KBM-7 (cell line): Measurements from ENCODE around the gene KRI1.
"Not testable (repeated sequence)": the region's sequence is repeated elsewhere in the genome, so short reads cannot be mapped to it uniquely, and the experiment has no call there.

ENCODE experiments used
- DNase-seq: peaks from one replicate; pipeline ENCODE4 v3.0.0-alpha.2; 2015
- in situ Hi-C: fragments of 300-500 bp; cut with MboI; formaldehyde crosslinking; loops from 2 replicates; pipeline ENCODE4 v1.14.3; 2020; ENCODE audit warnings: low sequenced_read_pairs, low pct_unique_long_range_greater_than_20kb, mixed read lengths

The KRI1 gene

GRCh38 chr19:10580979-10581631, 15.3 kb upstream of the KRI1 start:
- in situ Hi-C loops, result no loop called here
- DNase-seq, result peak; percentile 93

DNA sequence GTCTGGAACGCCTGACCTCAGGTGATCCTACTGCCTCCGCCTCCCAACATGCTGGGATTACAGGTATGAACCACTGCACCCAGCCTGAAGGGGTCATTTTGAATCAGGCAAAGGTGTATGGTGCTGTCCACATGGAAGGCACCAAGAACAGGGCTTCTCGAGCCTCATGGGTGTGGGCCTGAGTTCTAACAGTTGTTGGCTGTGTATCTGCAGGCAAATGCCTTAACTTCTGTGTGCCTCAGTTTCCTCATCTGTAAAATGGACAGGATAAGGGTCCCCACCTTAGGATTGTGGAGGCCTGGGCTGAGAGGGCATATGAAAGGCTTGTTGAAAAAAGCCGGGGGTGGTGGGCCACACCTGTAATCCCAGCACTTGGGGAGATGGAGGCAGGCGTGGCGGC, 12.1 kb upstream of the KRI1 start:
- in situ Hi-C loops, result loop anchor here (10.0 kb wide), 1 partner anchor 67 kb away; no protein-coding TSS in a partner anchor
- DNase-seq, result no peak

DNA sequence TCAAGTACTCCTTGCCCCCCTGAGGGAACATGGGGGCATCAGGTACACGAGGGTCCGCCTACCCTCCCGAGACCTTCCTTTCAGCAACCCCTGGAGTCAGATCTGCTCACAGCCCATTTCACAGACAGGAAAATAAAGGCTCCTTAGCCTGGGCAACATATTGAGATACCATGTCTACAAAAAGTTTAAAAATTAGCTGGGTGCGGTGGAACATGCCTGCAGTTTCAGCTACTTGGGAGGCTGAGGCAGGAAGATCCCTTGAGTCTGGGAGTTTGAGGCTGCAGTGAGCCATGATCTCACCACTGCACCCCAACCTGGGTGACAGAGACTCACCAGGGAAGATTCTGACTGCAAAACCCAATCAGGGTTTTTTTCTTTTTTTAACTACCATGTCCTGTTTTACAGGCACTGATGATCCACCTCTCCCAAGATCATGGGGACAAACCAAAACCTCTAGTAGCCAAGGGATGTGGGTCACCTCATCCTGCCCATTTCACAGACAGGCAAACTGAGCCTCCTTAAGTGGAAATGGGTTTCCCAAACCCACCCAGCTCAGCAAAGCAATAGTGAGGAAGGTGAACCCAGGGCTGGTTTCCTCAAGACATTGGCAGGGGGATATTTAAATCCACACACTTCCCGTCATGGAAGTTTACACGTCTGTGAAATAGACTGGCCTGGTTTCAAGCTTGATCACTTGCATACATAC, 9.4 kb upstream of the KRI1 start:
- in situ Hi-C loops, result loop anchor here (10.0 kb wide), 1 partner anchor 70 kb away; no protein-coding TSS in a partner anchor
- no peak for DNase-seq

GRCh38 chr19:10574462-10574861, 8.7 kb upstream of the KRI1 start:
- DNase-seq, result no peak
- in situ Hi-C loops, result loop anchor here (10.0 kb wide), 1 partner anchor 70 kb away; no protein-coding TSS in a partner anchor

DNA sequence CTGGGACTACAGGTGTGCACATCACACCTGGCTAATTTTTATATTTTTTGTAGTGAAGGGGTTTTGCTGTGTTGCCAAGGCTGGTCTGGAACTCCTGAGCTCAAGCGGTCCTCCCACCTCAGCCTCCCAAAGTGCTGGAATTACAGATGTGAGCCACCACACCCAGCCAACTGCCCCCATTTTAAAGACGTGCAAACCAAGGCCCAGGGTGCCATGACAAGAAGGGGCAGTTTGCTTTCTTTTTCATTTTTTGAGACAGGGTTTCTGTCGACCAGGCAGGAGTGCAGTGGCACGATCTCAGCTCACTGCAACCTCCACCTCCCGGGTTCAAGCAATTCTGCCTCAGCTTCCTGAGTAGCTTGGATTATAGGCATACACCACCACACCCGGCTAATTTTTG, 8.0 kb upstream of the KRI1 start:
- in situ Hi-C loops, result loop anchor here (10.0 kb wide), 1 partner anchor 71 kb away; no protein-coding TSS in a partner anchor
- not testable (repeated sequence) for DNase-seq

GRCh38 chr19:10568826-10569651, 3.2 kb upstream of the KRI1 start, which contains the start of gene CDKN2D:
Gene CDKN2D, minus strand, starts transcription at chr19:10568979. Its CDS starts 326 bp downstream, at chr19:10568653.
- in situ Hi-C loops, result no loop called here
- peak; percentile 99 for DNase-seq

DNA sequence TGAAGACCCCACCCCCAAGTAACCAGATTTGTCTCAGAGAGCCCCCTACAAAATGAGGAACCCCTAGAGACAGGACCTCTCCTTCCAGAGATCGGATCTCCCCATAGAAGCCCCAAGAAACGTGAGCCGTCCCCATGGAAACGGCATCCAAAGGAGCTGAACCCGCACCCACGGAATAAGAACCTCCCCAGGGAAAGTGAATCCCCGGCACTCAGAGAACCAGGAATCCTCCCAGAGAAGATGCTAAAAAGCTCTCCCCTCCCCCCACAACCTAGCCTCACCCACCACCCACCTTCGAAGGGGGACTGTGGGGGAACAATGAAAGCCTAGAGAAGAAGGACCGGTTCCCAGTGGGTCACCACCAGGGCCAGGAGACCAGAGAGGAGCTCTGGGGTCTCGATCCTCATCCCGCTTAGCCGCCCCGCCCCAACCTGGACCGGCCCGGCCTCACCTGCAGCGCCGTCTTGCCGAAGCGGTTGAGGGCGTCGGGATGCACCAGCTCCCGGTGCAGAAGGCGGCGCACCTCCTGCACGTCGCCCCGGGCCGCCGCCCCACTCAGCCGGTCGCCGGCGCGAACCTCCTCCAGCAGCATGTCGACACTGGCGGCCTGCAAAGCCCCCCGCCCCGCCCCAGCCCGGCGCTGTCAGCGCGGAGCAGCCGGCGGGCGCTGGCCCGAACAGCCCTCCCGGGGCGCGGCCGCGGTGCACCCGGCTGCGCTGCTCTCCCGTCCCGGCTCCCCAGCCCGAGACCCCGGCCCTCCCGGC, 2.4 kb upstream of the KRI1 start:
- in situ Hi-C loops, result no loop called here
- no peak for DNase-seq

GRCh38 chr19:10567656-10568055, 1.8 kb upstream of the KRI1 start:
- DNase-seq, result no peak
- in situ Hi-C loops, result no loop called here

GRCh38 chr19:10566658-10567410, 1.0 kb upstream of the KRI1 start:
- DNase-seq, result peak; percentile 53
- in situ Hi-C loops, result no loop called here

GRCh38 chr19:10566408-10566657, 523 bp upstream of the KRI1 start:
- no peak for DNase-seq
- in situ Hi-C loops, result no loop called here

DNA sequence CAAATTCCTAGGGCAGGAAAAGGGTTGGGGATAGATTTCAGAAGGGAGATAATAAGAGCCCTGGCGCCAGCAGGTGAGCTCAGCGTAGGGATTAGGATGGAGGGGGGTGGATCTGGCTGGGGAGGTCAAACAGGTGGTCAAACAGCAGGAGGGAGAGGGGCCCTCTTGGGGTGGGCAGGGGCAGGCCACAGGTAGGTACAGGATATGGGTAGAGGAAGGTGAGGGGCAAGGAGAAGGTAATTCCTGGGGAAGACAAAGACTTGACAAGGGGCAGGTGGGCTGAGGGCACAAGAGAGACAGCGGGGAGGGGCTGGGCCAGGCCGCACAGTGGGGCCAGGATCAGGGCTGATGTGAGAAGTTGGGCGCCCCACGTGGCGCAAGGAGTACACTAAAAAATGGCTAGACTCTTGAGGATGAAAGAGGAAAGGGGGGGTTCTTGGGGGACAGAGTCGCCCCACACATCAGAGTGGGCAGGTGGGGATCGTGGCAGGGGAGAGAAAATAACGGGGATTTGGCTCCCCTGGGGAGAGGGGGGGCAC, 713 bp downstream of the KRI1 start:
- DNase-seq, result peak; percentile 62
- in situ Hi-C loops, result no loop called here

- no peak for DNase-seq
- in situ Hi-C loops, result no loop called here
Measured at GRCh38 chr19:10562609-10563008, 3.2 kb downstream of the KRI1 start.

GRCh38 chr19:10560154-10560553, 5.7 kb downstream of the KRI1 start:
- in situ Hi-C loops, result no loop called here

GRCh38 chr19:10557603-10558197, 8.1 kb downstream of the KRI1 start:
- in situ Hi-C loops, result no loop called here
- no peak for DNase-seq

More at GRCh38 chr19:10560154-10560553, 5.7 kb downstream of the KRI1 start:
- no peak for DNase-seq

GRCh38 chr19:10555610-10555973, 10.2 kb downstream of the KRI1 start:
- DNase-seq, result no peak
- in situ Hi-C loops, result no loop called here

GRCh38 chr19:10554760-10555609, 10.8 kb downstream of the KRI1 start:
- no peak for DNase-seq
- in situ Hi-C loops, result no loop called here

- no peak for DNase-seq
- in situ Hi-C loops, result no loop called here
Measured at GRCh38 chr19:10553943-10554381, 11.8 kb downstream of the KRI1 start.
